HG03045 (cell line): ENCODE measurements around the gene SLC46A2.

Source experiments
- ATAC-seq: cut with Tn5 transposase; IDR thresholded peaks from one replicate; pipeline ENCODE4 v1.9.1; 2021; ENCODE audit warnings: mild to moderate bottlenecking, moderate library complexity; ENCODE audit not compliant: unreplicated experiment

SLC46A2 gene

GRCh38 chr9:112861155-112861554 is 29.5 kb downstream of the SLC46A2 start:
- no peak for ATAC-seq

GRCh38 chr9:112860451-112860850 is 30.2 kb downstream of the SLC46A2 start:
- ATAC-seq: no peak

- ATAC-seq: peak; percentile 47
These were observed 32.0 kb downstream of the SLC46A2 start for GRCh38 chr9:112858625-112859147.

GRCh38 chr9:112858005-112858404 is 32.7 kb downstream of the SLC46A2 start:
- no peak for ATAC-seq

- no peak for ATAC-seq
These were observed 33.8 kb downstream of the SLC46A2 start for GRCh38 chr9:112856843-112857242.

GRCh38 chr9:112856200-112856599 is 34.5 kb downstream of the SLC46A2 start:
- no peak for ATAC-seq

GRCh38 chr9:112854657-112855056 is 36.0 kb downstream of the SLC46A2 start:
- no peak for ATAC-seq

GRCh38 chr9:112853882-112854585 is 36.6 kb downstream of the SLC46A2 start:
- ATAC-seq: no peak

- ATAC-seq: no peak
These were observed 37.8 kb downstream of the SLC46A2 start for GRCh38 chr9:112852741-112853504.

- ATAC-seq: no peak
These were observed 39.8 kb downstream of the SLC46A2 start for GRCh38 chr9:112850840-112851239.

- no peak for ATAC-seq
These were observed 41.2 kb downstream of the SLC46A2 start for GRCh38 chr9:112849363-112849922.

GRCh38 chr9:112848316-112849151 is 42.1 kb downstream of the SLC46A2 start:
- no peak for ATAC-seq

- no peak for ATAC-seq
These were observed 43.9 kb downstream of the SLC46A2 start for GRCh38 chr9:112846528-112847488.

GRCh38 chr9:112844771-112845542 is 45.7 kb downstream of the SLC46A2 start:
- peak; percentile 63 for ATAC-seq

- ATAC-seq: no peak
These were observed 48.1 kb downstream of the SLC46A2 start for GRCh38 chr9:112842555-112842954.

- ATAC-seq: no peak
These were observed 49.4 kb downstream of the SLC46A2 start for GRCh38 chr9:112841261-112841660.

GRCh38 chr9:112839331-112839730 is 51.3 kb downstream of the SLC46A2 start:
- ATAC-seq: no peak

- ATAC-seq: no peak
These were observed 52.3 kb downstream of the SLC46A2 start for GRCh38 chr9:112838342-112838741.

GRCh38 chr9:112836394-112836793 is 54.3 kb downstream of the SLC46A2 start:
- ATAC-seq: no peak
